ENCODE results near the gene SERPINH1.
"Not testable (repeated sequence)": the region's sequence is repeated elsewhere in the genome, so short reads cannot be mapped to it uniquely, and the experiment has no call there.

Gene SERPINH1

DNA sequence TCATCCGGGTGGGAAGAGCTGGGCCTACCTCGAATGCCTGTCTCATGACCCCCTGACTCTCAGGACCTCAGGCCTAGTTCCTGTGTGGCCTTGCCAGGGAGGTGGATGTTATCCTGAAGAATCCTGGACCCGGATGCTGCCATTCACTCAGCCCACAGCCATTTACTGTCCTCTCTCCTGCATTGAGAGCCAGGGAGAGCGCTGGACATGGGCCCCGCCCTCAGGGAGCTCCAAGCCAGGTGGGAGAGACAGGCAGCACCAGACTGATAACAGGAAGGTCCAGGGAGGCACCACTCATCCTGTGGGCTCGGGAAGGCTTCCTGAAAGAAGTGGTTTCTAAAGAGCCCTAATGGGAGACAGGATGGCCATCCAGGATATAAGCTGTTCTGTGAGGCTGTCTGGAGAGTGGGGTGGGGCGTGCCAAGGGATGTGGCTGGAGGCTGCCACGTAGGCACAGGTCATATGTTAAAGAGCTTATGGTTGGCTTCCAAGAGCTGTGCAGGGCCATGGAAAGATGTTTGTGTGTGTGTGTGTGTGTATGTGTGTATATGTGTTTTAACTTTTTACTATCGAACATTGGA is 8.6 kb downstream of the SERPINH1 start:
- FAIRE-seq (no peak), DNase-seq (ENCODE audit: extremely low spot score, insufficient read length, low read depth) (no peak)

DNA sequence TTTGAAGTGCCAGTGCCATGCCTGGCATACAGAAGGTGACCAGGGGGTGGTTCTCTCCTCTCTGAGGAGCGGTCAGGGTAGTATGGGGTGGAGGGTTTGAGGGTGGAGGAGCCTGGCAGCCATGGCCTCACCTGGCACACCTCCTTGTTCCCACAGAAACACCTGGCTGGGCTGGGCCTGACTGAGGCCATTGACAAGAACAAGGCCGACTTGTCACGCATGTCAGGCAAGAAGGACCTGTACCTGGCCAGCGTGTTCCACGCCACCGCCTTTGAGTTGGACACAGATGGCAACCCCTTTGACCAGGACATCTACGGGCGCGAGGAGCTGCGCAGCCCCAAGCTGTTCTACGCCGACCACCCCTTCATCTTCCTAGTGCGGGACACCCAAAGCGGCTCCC is 9.6 kb downstream of the SERPINH1 start:
- FAIRE-seq: no peak
- DNase-seq (ENCODE audit: extremely low spot score, insufficient read length, low read depth): no peak

- DNase-seq (ENCODE audit: extremely low spot score, insufficient read length, low read depth) (no peak), FAIRE-seq (no peak)
These were observed 10.7 kb downstream of the SERPINH1 start for GRCh38 chr11:75572744-75573143.

DNA sequence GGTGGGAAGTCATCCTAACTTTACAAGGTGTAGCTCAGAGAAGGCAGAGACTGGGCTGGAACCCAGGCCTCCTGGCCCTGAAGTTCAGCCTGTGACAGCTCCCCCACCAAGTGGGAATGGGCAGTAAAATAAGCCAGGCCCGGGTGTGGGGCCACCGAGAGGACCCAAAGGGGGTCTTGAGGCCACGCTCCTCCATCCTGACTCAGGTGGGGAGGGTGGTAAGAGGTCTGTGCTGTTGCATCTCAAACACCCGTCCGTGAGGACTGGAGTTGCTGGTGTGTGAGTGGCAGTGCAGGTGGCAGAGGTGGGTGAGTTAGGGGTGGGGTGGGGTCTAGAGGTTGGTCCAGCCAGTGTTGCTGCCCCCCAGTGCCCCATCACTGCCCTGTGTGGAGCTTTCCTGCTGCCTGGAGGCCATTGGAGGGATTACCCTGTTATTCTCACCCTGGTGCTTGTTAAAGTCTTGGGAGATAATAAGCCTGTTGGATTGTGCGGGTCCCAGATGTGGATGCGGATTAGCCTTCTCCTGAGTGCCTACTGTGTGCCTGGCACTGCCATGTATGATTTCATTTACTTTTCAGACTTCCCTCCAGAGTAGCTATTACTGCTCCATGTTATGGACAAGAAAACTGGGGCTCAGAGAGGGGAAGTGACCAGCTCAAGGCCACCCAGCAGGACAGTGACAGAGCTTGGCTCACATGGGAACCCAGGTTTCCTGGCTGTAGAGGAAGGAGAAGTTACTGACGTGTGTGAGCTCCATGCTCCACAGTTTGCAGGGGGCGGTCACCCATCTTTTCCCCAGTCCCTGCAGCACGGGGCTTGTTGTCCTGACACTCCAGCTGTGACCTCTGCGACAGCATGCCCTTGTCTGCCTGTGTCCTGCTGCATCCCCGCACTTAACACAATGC is 12.9 kb downstream of the SERPINH1 start:
- DNase-seq (ENCODE audit: extremely low spot score, insufficient read length, low read depth): no peak
- FAIRE-seq: no peak

GRCh38 chr11:75576017-75576416 is 14.0 kb downstream of the SERPINH1 start:
- FAIRE-seq: no peak
- no peak for DNase-seq (ENCODE audit: extremely low spot score, insufficient read length, low read depth)

- DNase-seq (ENCODE audit: extremely low spot score, insufficient read length, low read depth) (no peak), FAIRE-seq (peak; percentile 55)
These were observed 14.5 kb downstream of the SERPINH1 start for GRCh38 chr11:75576499-75576918.

DNA sequence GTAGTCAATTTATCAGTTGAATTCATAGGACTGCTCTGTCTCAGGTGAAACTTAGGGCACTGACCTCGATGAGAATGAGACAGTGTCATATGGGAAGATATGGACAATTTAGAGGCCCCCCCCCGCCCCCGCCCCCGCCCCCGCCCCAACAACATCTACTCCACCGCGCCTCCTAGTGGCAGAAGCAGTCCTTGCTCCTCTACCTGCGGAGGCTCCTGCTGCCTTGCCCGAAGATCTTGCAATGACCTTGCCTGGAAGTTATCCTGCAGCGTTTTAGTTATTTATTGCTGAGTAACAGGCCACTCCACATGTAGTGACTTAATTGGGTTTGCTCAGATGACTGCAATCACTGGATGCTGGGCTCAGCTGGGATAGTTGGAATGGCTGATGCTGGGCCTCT is 15.2 kb downstream of the SERPINH1 start:
- DNase-seq (ENCODE audit: extremely low spot score, insufficient read length, low read depth) (no peak), FAIRE-seq (no peak)

DNA sequence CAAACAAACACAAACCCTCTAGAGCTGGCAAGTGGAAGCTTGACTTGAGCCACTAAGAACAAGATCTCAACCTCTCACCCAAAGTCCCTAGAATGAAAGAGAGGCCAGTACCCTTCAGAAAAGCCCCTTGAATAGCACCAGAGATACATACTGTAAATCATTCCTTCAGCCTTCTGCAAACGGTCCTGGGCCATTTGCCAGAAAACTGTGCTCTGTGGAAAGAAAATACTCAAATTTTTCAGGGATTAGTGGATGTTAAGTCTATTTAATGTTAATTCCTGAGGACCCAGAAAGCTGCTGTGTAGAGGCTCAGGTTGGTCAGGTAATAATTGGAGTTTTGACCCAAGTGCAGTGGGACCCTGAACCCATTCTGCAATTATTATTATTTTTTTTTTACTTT is 16.9 kb downstream of the SERPINH1 start:
- FAIRE-seq (no peak), DNase-seq (ENCODE audit: extremely low spot score, insufficient read length, low read depth) (no peak)

DNA sequence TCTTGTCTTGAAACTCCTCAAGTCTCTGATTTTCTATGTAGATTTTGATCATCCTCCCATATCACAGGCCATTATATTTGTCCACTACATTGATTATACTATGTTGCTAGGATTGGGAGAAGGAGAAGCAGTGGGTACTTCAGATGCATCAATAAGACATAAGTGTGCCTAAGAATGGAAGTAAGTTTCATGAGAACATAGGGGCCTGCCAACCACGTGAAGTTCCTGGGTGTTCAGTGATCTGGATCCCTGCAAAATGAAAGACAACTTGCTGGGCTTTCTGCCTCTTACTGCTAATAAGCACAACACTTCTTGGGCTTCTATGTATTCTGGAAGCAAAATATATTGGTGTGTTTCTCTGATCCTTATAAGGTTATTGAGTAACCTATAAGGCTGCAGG is 17.8 kb downstream of the SERPINH1 start:
- no peak for FAIRE-seq
- no peak for DNase-seq (ENCODE audit: extremely low spot score, insufficient read length, low read depth)

GRCh38 chr11:75582506-75582894 is 20.4 kb downstream of the SERPINH1 start:
- FAIRE-seq: no peak

DNA sequence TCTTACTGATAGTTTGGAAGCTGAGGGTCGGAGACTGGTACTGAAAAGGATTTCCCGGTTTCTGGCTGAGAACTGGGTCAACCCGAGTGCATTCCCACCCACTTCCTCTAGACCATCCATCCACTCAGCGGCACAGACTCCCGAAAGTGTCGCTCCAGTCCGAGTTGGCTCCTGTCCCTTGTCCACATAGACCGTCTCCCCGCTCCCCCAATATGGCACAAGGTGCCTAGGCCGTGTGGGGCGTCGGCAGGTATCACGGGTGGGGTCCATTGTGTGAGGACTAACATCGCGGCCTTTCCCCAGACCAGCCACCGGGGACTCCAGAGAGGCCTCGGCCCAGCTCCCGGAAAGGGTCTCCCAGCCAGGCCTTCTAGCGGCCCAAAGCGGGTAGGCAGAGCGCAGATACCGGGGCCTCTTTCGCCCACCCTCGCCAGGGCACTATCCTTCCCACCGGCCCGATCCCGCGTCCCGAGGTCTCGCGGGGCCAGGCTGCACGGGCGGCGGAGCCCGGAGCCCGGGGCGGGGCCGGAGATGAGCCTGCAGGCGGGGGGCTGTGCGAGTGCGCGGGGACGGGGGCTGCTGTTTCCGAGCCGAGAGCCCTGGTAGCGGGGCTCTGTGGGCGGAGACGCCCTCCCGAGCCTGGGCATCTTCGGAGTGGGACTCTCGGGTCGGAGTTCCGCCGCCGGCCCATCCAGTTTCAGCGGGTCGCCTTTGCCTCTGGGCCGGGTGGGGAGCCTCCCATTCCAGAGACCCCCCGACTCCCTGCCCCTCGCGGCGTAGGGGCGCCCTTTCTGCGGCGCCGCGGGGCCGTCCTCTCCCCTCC is 21.1 kb downstream of the SERPINH1 start:
- no peak for FAIRE-seq
- no peak for DNase-seq (ENCODE audit: extremely low spot score, insufficient read length, low read depth)

More at GRCh38 chr11:75582506-75582894, 20.4 kb downstream of the SERPINH1 start:
- no peak for DNase-seq (ENCODE audit: extremely low spot score, insufficient read length, low read depth)

DNA sequence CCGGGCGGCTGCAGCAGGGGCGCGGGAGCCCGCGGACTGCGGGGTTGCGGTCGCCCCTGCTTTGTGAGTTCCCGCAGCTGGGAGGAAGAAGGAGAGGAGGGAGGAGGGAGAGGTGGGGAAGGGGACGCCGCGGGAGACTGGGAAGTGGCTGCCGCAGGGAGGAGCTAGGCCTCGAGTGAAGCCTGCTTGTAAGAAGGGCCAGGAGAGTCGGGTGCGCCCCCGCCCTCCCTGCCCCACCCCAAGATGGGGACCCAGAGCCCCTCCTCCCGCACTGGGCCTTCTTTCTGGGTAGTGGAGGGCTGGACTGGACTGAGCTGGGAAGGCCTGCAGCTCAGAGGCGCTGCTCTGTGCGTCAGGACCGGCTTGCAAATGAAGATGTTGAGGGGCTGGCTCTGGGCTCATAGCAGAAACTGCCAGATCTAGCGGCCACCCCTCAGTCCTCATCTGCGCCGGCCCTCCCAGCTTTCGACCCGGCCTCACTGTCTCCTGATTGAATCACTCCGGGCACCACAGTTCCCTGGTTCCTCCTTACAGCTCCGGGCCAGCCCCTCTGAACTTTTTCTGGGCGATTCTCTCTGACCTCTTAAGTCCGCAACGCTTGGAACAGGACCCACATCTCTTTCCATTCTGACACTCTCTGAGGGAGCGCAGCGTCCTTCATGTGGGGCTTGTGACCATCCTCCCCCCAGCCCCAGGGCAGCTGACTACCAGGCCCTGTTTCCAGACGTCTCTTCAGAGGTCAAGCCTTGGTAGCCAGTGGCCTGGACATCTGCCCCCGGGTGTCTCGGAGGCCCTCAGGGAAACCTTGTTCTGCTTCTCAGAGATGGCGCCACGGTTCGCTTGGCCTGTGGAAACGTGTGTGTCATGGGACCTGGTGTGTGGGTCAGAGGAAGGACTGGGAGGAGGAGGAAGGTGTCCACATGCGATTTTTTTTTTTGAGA is 21.9 kb downstream of the SERPINH1 start:
- FAIRE-seq (no peak), DNase-seq (ENCODE audit: extremely low spot score, insufficient read length, low read depth) (no peak)

DNA sequence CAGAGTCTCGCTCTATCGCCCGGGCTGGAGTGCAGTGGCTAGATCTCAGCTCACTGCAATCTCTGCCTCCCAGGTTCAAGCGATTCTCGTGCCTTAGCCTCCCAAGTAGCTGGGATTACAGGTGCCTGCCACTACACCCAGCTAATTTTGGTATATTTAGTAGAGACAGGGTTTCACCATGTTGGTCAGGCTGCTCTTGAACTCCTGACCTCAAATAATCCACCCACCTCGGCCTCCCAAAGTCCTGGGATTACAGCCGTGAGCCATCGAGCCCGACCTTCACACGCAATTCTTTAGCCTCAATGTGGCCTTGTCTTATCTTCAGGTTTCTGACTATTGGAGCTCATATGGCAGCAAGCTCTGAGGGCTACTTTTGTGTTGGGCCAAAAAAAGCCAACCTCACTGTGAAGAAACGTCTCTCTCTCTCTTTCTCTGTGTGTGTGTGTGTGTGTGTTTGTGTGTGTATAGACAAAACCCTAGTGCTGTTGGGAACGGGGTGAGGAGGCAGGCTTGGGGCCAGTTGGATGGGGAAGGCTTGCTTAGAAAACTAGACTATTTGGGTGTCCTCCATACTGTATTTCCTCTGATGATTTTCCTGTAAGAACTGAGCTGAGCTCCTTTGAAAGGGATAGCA is 22.7 kb downstream of the SERPINH1 start:
- FAIRE-seq; DNase-seq (ENCODE audit: extremely low spot score, insufficient read length, low read depth): not testable (repeated sequence)

DNA sequence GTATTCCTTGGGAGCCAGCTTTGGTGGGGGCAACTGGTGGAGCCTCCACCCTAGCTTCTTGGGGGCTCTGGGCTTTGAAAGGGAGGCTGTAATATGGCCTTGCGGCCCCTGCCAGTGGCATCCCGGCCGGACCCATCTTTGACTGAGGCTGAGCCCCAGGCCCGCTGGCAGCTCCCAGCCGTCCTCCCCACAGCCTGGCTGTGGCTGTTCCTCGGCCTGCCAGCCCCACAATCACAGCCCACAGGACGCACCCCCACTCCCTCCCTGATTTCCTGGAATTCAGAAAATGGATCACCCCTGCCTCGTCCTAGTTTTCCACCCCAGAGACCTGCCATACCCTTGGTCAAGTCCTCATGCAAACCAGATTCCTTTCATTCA is 23.2 kb downstream of the SERPINH1 start:
- no peak for FAIRE-seq

DNA sequence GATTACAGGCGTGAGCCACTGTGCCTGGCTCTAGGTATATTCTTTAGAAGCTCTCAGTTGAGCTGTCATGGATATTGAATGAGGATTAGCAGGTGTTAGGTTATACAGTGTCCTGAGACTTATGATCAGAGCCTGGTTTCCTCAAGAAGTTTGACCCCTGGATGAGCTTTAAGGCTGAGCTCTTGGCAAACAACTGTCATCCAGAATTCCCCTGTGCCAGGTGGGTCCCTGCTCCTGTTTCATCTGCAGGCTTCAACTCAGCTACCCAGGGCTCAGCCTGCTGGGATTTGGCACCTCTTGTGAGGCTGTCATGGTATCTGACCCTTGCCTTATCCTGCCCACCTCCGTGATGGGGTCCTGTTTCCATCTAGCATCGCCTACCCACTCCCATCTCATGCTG is 24.3 kb downstream of the SERPINH1 start:
- no peak for FAIRE-seq

More for the DNA sequence above, 23.2 kb downstream of the SERPINH1 start:
- DNase-seq (ENCODE audit: extremely low spot score, insufficient read length, low read depth): no peak

DNA sequence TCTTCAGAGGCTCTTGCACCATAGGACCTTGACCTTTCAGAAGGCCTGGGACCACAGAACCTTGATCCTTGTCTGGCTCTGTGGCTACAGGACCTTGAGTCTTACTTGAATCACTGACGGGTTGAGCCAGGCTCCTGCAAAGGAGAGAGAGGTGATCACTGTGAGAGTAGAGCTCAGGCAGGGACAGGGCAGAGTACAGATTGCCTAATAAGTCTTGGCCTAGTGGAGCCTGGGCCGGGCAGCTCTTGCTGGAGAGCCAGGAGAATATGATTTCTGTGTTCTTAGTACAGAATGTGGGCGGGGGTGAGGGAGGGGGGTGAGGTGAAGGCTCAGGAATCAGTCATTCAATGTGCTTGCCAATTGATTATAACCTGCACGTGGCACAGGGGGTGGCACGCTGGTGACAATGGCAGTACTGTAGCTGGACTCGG is 26.0 kb downstream of the SERPINH1 start:
- DNase-seq (ENCODE audit: extremely low spot score, insufficient read length, low read depth) (no peak), FAIRE-seq (no peak)

More for the DNA sequence above, 24.3 kb downstream of the SERPINH1 start:
- no peak for DNase-seq (ENCODE audit: extremely low spot score, insufficient read length, low read depth)

GRCh38 chr11:75589051-75589450 is 27.0 kb downstream of the SERPINH1 start:
- no peak for DNase-seq (ENCODE audit: extremely low spot score, insufficient read length, low read depth)
- FAIRE-seq: no peak

DNA sequence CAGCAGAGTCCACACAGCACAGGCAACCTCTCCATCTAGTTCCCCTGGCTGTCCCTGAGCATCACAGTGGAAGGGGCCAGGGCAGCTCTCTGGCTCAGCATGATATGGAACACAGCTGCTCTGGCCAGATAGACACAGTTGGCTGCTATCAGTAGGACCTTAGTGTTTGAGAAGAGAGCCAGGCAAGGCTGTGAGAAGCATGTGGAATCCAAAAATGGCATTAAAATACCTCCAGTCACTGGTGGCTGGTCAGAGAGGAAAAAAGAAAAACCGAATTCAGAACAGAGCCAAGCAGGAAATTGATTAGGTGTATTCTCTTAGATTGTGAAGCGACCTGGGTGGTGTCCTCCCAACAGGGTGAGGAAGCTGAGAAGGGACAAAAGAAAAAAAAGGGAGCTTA is 27.9 kb downstream of the SERPINH1 start:
- FAIRE-seq: no peak
- no peak for DNase-seq (ENCODE audit: extremely low spot score, insufficient read length, low read depth)

DNA sequence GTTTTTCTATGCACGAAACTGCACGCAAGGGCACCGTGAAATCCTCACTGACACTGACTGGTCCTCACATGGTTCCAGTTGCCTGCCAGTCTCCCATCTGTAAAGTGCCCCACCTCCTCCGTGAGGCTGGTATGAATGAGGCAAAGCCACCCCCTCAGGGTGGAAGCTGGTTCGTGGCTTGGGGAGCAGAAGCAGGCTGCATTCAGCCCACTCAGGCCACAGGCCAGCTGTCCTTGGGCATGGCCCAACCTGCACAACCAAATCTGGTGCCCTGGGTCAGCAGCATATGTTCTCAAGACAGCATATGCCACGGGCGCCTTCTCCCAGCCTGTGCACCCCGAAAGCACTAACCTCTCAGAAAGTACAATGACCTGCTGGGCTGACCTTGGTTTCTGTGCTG is 29.3 kb downstream of the SERPINH1 start:
- FAIRE-seq: no peak
- DNase-seq (ENCODE audit: extremely low spot score, insufficient read length, low read depth): no peak

Data from GM18507 (cell line).